IPS DF 6.9 (cell line): ENCODE measurements around the gene NAA38.

Source experiments
- DNase-seq: peaks from one replicate; pipeline ENCODE4 v3.0.0-alpha.2; 2013; ENCODE audit warnings: low read depth, low spot score
- H3K27ac ChIP-seq: one replicate; pipeline ENCODE4 v1.5.1; 2013; ENCODE audit warnings: low read length, control low read depth
- H3K27me3 ChIP-seq: 2 replicates; pipeline ENCODE4 v1.6.1; 2013; ENCODE audit warnings: mild to moderate bottlenecking, low read length; ENCODE audit not compliant: control insufficient read depth, insufficient read depth
- H3K36me3 ChIP-seq: 2 replicates; pipeline ENCODE4 v1.6.1; 2013; ENCODE audit warnings: low read length; ENCODE audit not compliant: control insufficient read depth, insufficient read depth
- H3K4me1 ChIP-seq: 2 replicates; pipeline ENCODE4 v1.6.1; 2013; ENCODE audit warnings: low read length; ENCODE audit not compliant: control insufficient read depth, insufficient read depth
- H3K4me3 ChIP-seq: 2 replicates; pipeline ENCODE4 v1.5.1; 2013; ENCODE audit warnings: mild to moderate bottlenecking, low read length
- H3K9me3 ChIP-seq: 2 replicates; pipeline ENCODE4 v1.6.1; 2013; ENCODE audit warnings: low read length, inconsistent platforms; ENCODE audit not compliant: control insufficient read depth, insufficient read depth
- WGBS: extraction: QIAGEN DNeasy Blood & Tissue Kit; methylation state at CpG from one replicate; pipeline ENCODE4 v1.1.7; 2013; ENCODE audit warnings: mixed read lengths, missing lambda C conversion rate; ENCODE audit not compliant: insufficient read length, insufficient coverage; 5-methylcytosine and 5-hydroxymethylcytosine counted together

The NAA38 gene

GRCh38 chr17:7887482-7888183 lies 30.3 kb upstream of the NAA38 start:
- H3K36me3 ChIP-seq, result no peaks in the 10 kb centered on the region

GRCh38 chr17:7887038-7887481 lies 29.7 kb upstream of the NAA38 start:
- H3K4me1 ChIP-seq, result peaks cover 4% of the 10 kb centered on the region
- no peak overlapping the region for H3K27ac ChIP-seq
- no CpG with 5 or more reads among the region's 8 CpGs for WGBS
- H3K27me3 ChIP-seq, result no peaks in the 10 kb centered on the region; the same call in 1 of the 2 replicates
- no peaks in the 10 kb centered on the region for H3K36me3 ChIP-seq
- DNase-seq, result no peak
- no peak overlapping the region; the same call in 1 of the 2 replicates for H3K4me3 ChIP-seq
- no peaks in the 10 kb centered on the region for H3K9me3 ChIP-seq

More at GRCh38 chr17:7887482-7888183, 30.3 kb upstream of the NAA38 start:
- Histone ChIP-seq H3K27ac (no peak overlapping the region), H3K9me3 (no peaks in the 10 kb centered on the region), H3K27me3 (no peaks in the 10 kb centered on the region; the same call in 1 of the 2 replicates), H3K4me1 (peaks cover 4% of the 10 kb centered on the region), H3K4me3 (peak overlapping the region; percentile 29; the same call in 1 of the 2 replicates)
- DNase-seq, result no peak
- WGBS, result no CpG with 5 or more reads among the region's 35 CpGs

GRCh38 chr17:7886227-7887037 lies 29.1 kb upstream of the NAA38 start:
- no peaks in the 10 kb centered on the region for H3K9me3 ChIP-seq
- no peaks in the 10 kb centered on the region for H3K36me3 ChIP-seq
- H3K27me3 ChIP-seq, result no peaks in the 10 kb centered on the region; the same call in 1 of the 2 replicates
- no CpG with 5 or more reads among the region's 30 CpGs for WGBS
- H3K4me1 ChIP-seq, result peaks cover 4% of the 10 kb centered on the region
- DNase-seq, result no peak
- H3K27ac ChIP-seq, result no peak overlapping the region
- H3K4me3 ChIP-seq, result peak overlapping the region; percentile 56; the same call in 1 of the 2 replicates

- H3K27ac ChIP-seq, result no peak overlapping the region
- no peak for DNase-seq
Observed at GRCh38 chr17:7885367-7886226, 28.2 kb upstream of the NAA38 start.

GRCh38 chr17:7884581-7885366 lies 27.4 kb upstream of the NAA38 start:
- no peak for DNase-seq
- WGBS, result no CpG with 5 or more reads among the region's 100 CpGs
- Histone ChIP-seq H3K4me1 (peaks cover 4% of the 10 kb centered on the region), H3K4me3 (peak overlapping the region; percentile 69), H3K27me3 (no peaks in the 10 kb centered on the region; the same call in 1 of the 2 replicates), H3K9me3 (no peaks in the 10 kb centered on the region), H3K36me3 (no peaks in the 10 kb centered on the region), H3K27ac (no peak overlapping the region)

More at GRCh38 chr17:7885367-7886226, 28.2 kb upstream of the NAA38 start:
- H3K36me3 ChIP-seq, result no peaks in the 10 kb centered on the region
- no peaks in the 10 kb centered on the region for H3K9me3 ChIP-seq
- peak overlapping the region; percentile 56; the same call in 1 of the 2 replicates for H3K4me3 ChIP-seq
- no CpG with 5 or more reads among the region's 64 CpGs for WGBS
- peaks cover 4% of the 10 kb centered on the region for H3K4me1 ChIP-seq
- H3K27me3 ChIP-seq, result no peaks in the 10 kb centered on the region; the same call in 1 of the 2 replicates

- peaks cover 4% of the 10 kb centered on the region for H3K4me1 ChIP-seq
- H3K4me3 ChIP-seq, result no peak overlapping the region
- H3K36me3 ChIP-seq, result no peaks in the 10 kb centered on the region
- no CpG with 5 or more reads among the region's 3 CpGs for WGBS
- H3K27ac ChIP-seq, result no peak overlapping the region
- no peak for DNase-seq
- no peaks in the 10 kb centered on the region; the same call in 1 of the 2 replicates for H3K27me3 ChIP-seq
- H3K9me3 ChIP-seq, result no peaks in the 10 kb centered on the region
Observed at GRCh38 chr17:7883781-7884386, 26.5 kb upstream of the NAA38 start.

GRCh38 chr17:7882629-7883028 lies 25.3 kb upstream of the NAA38 start:
- no peaks in the 10 kb centered on the region for H3K9me3 ChIP-seq
- H3K27ac ChIP-seq, result no peak overlapping the region
- no peaks in the 10 kb centered on the region for H3K36me3 ChIP-seq
- 0 out of 2 replicates have a peak, but pooled peaks cover 2% of the 10 kb centered on the region for H3K4me1 ChIP-seq
- H3K27me3 ChIP-seq, result no peaks in the 10 kb centered on the region; the same call in 1 of the 2 replicates
- H3K4me3 ChIP-seq, result no peak overlapping the region
- DNase-seq, result no peak
- no CpG with 5 or more reads among the region's 3 CpGs for WGBS

- H3K27ac ChIP-seq, result no peak overlapping the region
- H3K4me3 ChIP-seq, result no peak overlapping the region
- 0 out of 2 replicates have a peak, but pooled peaks cover 2% of the 10 kb centered on the region for H3K4me1 ChIP-seq
- no peaks in the 10 kb centered on the region; the same call in 1 of the 2 replicates for H3K27me3 ChIP-seq
- H3K36me3 ChIP-seq, result no peaks in the 10 kb centered on the region
- no peak for DNase-seq
- WGBS, result no CpG with 5 or more reads among the region's 7 CpGs
- H3K9me3 ChIP-seq, result no peaks in the 10 kb centered on the region
Observed at GRCh38 chr17:7882068-7882467, 24.7 kb upstream of the NAA38 start.
